Stimulated activated naive B cell treated with anti-CD40 and anti-IgM and Interleukin-4, amounts not matched to agents 10 μg/mL and 1 μg/mL and 100 μg/mL, for 72 hours (primary cell): Measurements from ENCODE around the gene CXorf38.
"Not testable (repeated sequence)": the region's sequence is repeated elsewhere in the genome, so short reads cannot be mapped to it uniquely, and the experiment has no call there.

Source experiments
- ATAC-seq, 2 donors: fragments of 150-1000 bp; cut with Tn5 transposase; replicated peaks; 2 replicates each; pipeline ENCODE4 v1.10.0; 2021; ENCODE audit warnings: moderate library complexity in 1 of 2
- DNase-seq: peaks from one replicate; pipeline ENCODE4 v3.0.0; 2021
- H3K27ac Mint-ChIP-seq: one replicate; pipeline ENCODE4 v1.8.0; 2022; ENCODE audit warnings: mild to moderate bottlenecking, mixed read lengths
- H3K27me3 Mint-ChIP-seq, 2 donors: one replicate each; pipeline ENCODE4 v1.8.0; 2022; ENCODE audit warnings: mixed read lengths in 2 of 2
- H3K36me3 Mint-ChIP-seq, 2 donors: one replicate each; pipeline ENCODE4 v1.8.0; 2022; ENCODE audit warnings: mixed read lengths in 2 of 2, mild to moderate bottlenecking in 1 of 2
- H3K4me1 Mint-ChIP-seq, 2 donors: one replicate each; pipeline ENCODE4 v1.8.0; 2022; ENCODE audit warnings: mixed read lengths in 2 of 2, mild to moderate bottlenecking in 1 of 2
- H3K4me3 Mint-ChIP-seq, 2 donors: one replicate each; pipeline ENCODE4 v1.8.0; 2022; ENCODE audit warnings: mild to moderate bottlenecking in 2 of 2, mixed read lengths in 2 of 2, moderate library complexity in 1 of 2
- H3K9me3 Mint-ChIP-seq, 2 donors: one replicate each; pipeline ENCODE4 v1.8.0; 2022; ENCODE audit warnings: mixed read lengths in 2 of 2, mild to moderate bottlenecking in 1 of 2

Gene CXorf38

DNA sequence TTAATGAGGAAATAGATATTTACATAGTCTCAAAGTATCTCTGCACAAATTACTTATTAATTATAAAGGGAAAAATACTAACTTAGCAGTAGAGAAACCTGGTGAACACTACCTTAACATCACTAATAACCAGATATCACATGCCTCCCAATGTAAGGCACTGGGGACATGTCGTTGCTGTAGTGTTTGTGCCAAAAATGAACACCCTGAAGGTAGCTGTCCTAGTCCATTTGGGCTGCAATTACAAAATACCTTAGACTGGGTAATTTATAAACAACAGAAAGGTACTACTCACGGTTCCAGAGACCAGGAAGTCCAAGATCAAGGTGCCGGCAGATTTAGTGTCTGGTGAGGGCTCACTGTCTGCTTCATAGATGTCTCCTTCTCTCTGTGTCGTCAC is 34.9 kb downstream of the CXorf38 start:
- ATAC-seq, result no peak

DNA sequence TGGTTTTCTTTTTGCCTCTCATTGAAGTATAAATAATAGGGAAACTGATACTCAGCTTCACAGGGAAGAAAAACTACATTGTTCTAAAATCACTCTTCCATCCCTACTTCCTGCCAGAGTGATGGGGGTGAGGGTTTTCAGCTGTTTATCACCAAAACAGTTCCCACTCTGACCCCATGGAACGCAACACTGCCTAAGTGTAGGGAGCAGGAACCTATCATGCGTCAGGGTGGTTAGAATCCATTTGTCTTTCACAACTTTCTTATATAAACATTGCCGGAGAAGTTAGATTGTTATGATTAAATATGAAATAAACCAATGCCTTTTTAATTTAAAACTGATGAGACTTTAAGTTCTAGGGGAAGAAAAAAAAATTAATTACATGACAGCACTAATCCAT is 40.0 kb downstream of the CXorf38 start:
- no peak overlapping the region for H3K27ac Mint-ChIP-seq
- no peaks in the 10 kb centered on the region for H3K9me3 Mint-ChIP-seq
- H3K27me3 Mint-ChIP-seq, result peaks cover 0 to 4% of the 10 kb centered on the region in 2 donors
- H3K4me1 Mint-ChIP-seq, result no peaks in the 10 kb centered on the region
- H3K36me3 Mint-ChIP-seq, result peaks cover 3 to 22% of the 10 kb centered on the region in 2 donors
- ATAC-seq (no peak), DNase-seq (no peak)
- no peak overlapping the region for H3K4me3 Mint-ChIP-seq

More for the DNA sequence above, 34.9 kb downstream of the CXorf38 start:
- no peaks in the 10 kb centered on the region for H3K9me3 Mint-ChIP-seq
- H3K36me3 Mint-ChIP-seq, result peaks cover 0 to 3% of the 10 kb centered on the region in 2 donors
- no peak overlapping the region for H3K4me3 Mint-ChIP-seq
- DNase-seq, result no peak
- no peaks in the 10 kb centered on the region for H3K27me3 Mint-ChIP-seq
- H3K27ac Mint-ChIP-seq, result no peak overlapping the region
- H3K4me1 Mint-ChIP-seq, result no peaks in the 10 kb centered on the region

DNA sequence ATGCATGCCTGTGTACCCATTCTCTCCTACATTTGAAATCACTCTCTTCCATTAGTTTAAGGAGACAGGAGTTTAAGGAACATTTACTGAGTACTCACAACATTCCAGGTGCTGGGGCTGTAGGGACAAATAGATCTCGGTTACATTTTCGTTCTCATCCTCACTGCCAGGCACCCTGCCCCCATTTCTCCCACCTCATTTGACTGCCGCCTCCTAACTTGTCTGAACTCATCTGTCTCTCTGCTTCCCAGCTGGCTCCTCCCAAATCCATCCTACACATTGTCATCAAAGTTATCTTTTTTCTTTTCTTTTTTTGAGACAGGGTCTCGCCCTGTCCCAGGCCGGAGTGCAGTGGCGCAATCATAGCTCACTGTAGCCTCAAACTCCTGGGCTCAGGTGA is 43.9 kb downstream of the CXorf38 start:
- peaks cover 0 to 4% of the 10 kb centered on the region in 2 donors for H3K27me3 Mint-ChIP-seq
- H3K4me1 Mint-ChIP-seq, result no peaks in the 10 kb centered on the region
- no peaks in the 10 kb centered on the region for H3K9me3 Mint-ChIP-seq
- no peak overlapping the region for H3K27ac Mint-ChIP-seq
- H3K4me3 Mint-ChIP-seq, result no peak overlapping the region
- DNase-seq, result no peak
- peaks cover 17 to 35% of the 10 kb centered on the region in 2 donors for H3K36me3 Mint-ChIP-seq
- ATAC-seq, result no peak

DNA sequence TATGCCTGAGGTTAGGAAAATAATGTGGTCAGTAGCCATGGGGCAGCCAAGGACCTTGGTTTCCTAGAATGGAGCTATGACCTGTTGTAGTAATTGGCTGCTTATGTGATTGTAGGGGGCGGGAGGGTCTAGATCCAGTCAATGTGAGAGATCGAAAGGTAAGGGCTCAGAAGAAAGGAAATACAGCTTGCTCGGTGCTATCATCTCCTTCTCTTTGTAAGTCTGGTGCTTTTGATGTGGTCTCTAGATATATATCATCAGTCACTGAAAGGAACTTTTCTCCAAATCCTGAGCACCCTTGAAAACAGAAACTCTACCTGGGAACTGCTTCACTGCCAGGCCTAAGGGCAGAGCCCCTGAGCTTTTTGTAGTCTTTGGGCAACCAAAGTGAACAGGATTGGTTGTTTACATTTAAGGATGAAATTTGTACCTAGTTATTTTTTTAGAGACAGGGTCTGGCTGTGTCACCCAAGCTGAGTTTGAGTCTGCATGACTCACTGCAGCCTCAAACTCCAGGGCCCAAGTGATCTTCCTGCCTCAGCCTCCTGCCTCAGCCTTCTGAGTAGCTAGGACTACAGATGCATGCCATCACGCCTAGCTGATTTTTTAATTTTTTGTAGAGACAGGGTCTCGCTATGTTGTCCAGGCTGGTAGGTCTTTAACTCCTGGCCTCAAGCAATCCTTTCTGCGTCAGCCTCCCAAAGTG is 57.6 kb downstream of the CXorf38 start:
- not testable (repeated sequence) for H3K4me1 Mint-ChIP-seq, H3K27ac Mint-ChIP-seq, H3K4me3 Mint-ChIP-seq, H3K9me3 Mint-ChIP-seq, ATAC-seq, DNase-seq
- Mint-ChIP-seq H3K36me3 (peaks cover 12 to 34% of the 10 kb centered on the region in 2 donors), H3K27me3 (peaks cover 0 to 20% of the 10 kb centered on the region in 2 donors)

DNA sequence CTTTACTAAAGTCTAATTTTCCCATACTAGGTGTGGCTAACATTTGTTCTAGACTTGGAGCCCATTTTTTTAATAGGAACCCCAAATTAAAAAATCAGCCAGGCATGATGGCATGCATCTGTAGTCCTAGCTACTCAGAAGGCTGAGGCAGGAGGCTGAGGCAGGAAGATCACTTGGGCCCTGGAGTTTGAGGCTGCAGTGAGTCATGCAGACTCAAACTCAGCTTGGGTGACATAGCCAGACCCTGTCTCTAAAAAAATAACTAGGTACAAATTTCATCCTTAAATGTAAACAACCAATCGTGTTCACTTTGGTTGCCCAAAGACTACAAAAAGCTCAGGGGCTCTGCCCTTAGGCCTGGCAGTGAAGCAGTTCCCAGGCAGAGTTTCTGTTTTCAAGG is 59.7 kb downstream of the CXorf38 start:
- Mint-ChIP-seq H3K27me3 (peaks cover 0 to 22% of the 10 kb centered on the region in 2 donors), H3K4me1 (peaks cover 7 to 22% of the 10 kb centered on the region in 2 donors), H3K36me3 (peaks cover 8 to 24% of the 10 kb centered on the region in 2 donors)
- H3K27ac Mint-ChIP-seq, DNase-seq, ATAC-seq, H3K4me3 Mint-ChIP-seq, H3K9me3 Mint-ChIP-seq: not testable (repeated sequence)

DNA sequence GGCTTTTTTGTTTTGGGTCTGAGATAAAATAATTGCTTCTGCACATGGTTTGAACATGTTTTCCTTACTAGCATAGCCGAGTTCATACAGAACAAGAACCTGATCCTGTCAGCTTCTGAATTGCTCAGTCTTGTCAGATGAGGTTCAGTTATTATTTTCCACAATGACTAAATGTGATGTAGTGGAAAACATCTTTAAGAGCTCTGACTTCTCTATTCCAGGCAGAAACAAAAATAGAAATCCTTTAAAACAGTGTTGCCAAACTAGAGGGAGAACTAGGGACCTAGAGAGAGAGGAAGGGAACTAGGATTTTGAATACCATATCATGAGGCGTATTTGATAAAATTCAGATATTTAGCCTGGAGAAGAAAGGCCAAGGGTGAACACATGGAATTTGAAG is 64.5 kb downstream of the CXorf38 start:
- ATAC-seq (no peak), DNase-seq (no peak)
- H3K36me3 Mint-ChIP-seq, result peaks cover 7 to 11% of the 10 kb centered on the region in 2 donors
- peaks cover 0 to 25% of the 10 kb centered on the region in 2 donors for H3K27me3 Mint-ChIP-seq
- no peak overlapping the region for H3K4me3 Mint-ChIP-seq
- H3K27ac Mint-ChIP-seq, result no peak overlapping the region
- H3K4me1 Mint-ChIP-seq, result peaks cover 12 to 23% of the 10 kb centered on the region in 2 donors
- no peaks in the 10 kb centered on the region for H3K9me3 Mint-ChIP-seq

DNA sequence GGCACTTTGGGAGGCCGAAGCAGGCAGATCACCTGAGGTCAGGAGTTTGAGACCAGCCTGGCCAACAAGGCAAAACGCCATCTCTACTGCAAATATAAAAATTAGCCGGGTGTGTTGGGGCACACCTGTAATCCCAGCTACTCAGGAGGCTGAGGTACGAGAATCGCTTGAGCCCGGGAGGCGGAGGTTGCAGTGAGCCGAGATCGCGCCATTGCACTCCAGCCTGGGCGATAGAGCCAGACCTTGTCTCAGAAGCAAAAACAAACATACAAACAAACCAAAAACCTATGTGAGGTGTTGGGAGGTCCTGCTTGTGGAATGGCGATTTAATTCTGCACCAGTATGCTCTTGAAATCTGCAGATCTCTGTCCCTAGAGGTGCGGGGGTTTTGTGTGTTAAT is 65.2 kb downstream of the CXorf38 start:
- not testable (repeated sequence) for H3K9me3 Mint-ChIP-seq, DNase-seq, ATAC-seq, H3K27ac Mint-ChIP-seq
- Mint-ChIP-seq H3K36me3 (peaks cover 7 to 11% of the 10 kb centered on the region in 2 donors), H3K4me1 (peaks cover 12 to 23% of the 10 kb centered on the region in 2 donors), H3K27me3 (peaks cover 0 to 25% of the 10 kb centered on the region in 2 donors), H3K4me3 (peak overlapping the region in 1 of 2 donors; percentile 99)

DNA sequence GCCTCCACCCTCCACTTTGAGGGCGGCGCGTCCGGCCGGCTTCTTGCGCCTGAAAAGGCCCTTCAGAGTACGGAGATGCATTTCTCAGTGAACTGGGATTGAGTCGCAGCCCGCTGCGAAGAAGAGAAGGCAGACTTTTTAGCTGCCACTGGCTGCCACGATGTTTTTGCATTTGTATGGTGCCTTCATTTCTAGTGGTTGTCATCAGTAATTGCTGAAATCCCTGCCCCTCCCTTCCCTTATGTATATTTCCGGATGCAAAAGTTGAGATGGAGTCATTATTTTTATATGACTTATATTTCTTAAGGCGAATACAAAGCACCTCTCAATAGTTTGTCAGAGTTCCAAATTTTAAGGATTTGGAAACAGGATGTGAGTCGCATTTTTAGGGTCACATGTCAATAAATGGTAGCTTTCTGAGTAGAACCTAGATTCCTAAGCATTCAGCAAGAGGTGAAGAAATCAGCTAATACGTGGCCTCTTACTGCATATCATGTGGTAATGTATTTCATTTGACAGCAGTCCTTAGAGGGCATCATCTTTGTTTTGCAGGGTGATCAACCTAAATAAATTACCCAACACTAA is 65.9 kb downstream of the CXorf38 start:
- ATAC-seq (peak; percentile 1 to 2), DNase-seq (no peak)
- no peaks in the 10 kb centered on the region for H3K9me3 Mint-ChIP-seq
- H3K27me3 Mint-ChIP-seq, result peaks cover 0 to 25% of the 10 kb centered on the region in 2 donors
- H3K27ac Mint-ChIP-seq, result peak overlapping the region; percentile 80
- peaks cover 7 to 11% of the 10 kb centered on the region in 2 donors for H3K36me3 Mint-ChIP-seq
- peak overlapping the region; percentile 98 to 99 for H3K4me3 Mint-ChIP-seq
- H3K4me1 Mint-ChIP-seq, result peaks cover 12 to 21% of the 10 kb centered on the region in 2 donors

DNA sequence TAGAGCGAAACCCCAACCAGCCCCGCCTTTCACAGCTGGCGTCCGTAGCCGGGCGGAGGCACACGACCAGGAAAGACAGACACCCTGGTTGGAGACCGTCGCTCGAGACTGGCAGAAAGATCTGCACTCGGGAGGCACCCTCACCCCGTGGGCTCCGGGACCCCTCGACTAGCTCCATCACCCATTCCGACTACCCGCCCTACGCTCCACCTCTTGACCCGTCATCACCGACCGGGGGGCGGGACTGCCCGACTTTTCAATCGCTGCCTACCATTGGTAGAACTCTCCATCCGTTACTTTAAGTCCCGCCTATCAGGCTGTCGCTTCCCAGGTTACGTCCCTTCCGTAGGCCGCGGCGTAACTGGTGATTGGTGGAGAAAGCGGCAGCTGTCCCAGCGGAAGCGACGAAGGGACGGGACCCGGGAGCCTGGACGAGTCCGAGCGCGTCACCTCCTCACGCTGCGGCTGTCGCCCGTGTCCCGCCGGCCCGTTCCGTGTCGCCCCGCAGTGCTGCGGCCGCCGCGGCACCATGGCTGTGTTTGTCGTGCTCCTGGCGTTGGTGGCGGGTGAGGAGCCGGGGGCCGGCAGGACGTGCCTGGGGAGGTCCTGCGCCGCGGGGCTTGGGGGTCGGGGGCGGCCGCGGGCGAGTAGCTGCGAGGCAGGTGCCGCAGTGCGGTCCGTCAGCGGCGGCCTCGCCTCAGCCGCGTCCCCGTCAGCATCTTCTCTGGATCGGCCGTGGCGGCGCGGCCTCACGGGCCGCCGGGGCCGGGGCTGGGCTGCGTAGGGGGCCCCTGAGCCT is 66.6 kb downstream of the CXorf38 start, which contains the start of gene ATP6AP2:
Gene ATP6AP2 (plus strand): TSS at position 434 of the 799 bp plus-strand sequence. CDS start 96 bp downstream, at position 530.
- Mint-ChIP-seq H3K4me1 (peaks cover 12 to 14% of the 10 kb centered on the region in 2 donors), H3K27ac (peak within 1 kb of the TSS; percentile 99)

DNA sequence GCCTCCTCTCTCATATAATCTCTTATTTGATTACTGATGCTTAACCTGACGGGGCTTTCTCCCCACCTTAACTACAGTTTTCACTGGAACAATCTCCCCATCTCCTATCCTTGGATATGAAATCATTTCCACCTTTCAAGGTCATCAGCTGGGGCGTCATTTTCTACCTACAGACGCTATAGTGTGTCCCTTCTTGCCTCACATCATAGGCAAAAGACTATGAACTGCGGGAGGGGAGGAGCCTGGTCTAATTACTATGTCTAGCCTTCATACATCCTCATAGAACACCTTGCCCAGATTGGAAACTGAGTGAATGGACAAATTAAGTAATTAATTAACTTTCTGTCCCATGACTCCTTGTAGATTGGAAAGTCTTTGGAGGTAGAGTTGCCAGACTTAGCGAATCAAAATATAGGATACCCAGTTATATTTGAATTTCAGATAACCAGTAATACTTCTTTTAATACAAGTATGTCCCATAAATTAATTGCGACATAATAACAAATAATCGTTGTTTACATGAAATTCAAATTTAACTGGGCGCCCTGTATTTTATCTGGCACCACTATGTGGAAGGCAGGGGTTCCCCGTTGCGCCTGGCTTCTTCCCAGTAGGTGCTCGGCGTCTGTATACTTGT is 67.3 kb downstream of the CXorf38 start:
- H3K27me3 Mint-ChIP-seq, result peaks cover 0 to 15% of the 10 kb centered on the region in 2 donors
- peak overlapping the region; percentile 99 for H3K27ac Mint-ChIP-seq
- no peaks in the 10 kb centered on the region for H3K9me3 Mint-ChIP-seq
- ATAC-seq (peak; percentile 62 to 67), DNase-seq (no peak)
- H3K36me3 Mint-ChIP-seq, result peaks cover 5 to 7% of the 10 kb centered on the region in 2 donors
- H3K4me3 Mint-ChIP-seq, result peak overlapping the region; percentile 98 to 99
- peaks cover 12 to 14% of the 10 kb centered on the region in 2 donors for H3K4me1 Mint-ChIP-seq

More for the DNA sequence above, 66.6 kb downstream of the CXorf38 start, which contains the start of gene ATP6AP2:
- peaks cover 5 to 11% of the 10 kb centered on the region in 2 donors for H3K36me3 Mint-ChIP-seq
- DNase-seq (peak; percentile 89), ATAC-seq (peak; percentile 94 to 96)
- no peaks in the 10 kb centered on the region for H3K9me3 Mint-ChIP-seq
- peaks cover 0 to 19% of the 10 kb centered on the region in 2 donors for H3K27me3 Mint-ChIP-seq
- H3K4me3 Mint-ChIP-seq, result peak within 1 kb of the TSS; percentile 98 to 99

DNA sequence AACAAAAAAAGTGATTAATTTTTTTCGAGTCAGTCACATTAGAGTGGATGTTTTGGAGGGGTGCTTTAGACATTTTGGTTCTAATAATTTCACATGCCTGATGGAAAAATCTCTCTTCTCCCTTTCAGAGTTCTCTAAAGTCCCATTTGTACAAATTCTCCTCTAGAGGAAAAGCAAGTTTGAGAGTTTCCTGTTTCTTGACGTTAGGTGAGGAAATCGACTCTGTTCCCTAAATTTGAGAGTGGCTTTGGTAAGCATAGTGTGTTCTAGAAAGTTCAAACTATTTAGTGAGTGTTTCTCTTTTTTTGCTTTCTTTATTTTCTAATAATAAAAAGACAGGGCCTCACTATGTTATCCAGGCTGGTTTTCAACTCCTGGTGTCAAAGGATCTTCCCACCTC is 68.2 kb downstream of the CXorf38 start:
- ATAC-seq, result no peak
- DNase-seq, result no peak
- peaks cover 12 to 14% of the 10 kb centered on the region in 2 donors for H3K4me1 Mint-ChIP-seq
- no peak overlapping the region for H3K27ac Mint-ChIP-seq
- H3K27me3 Mint-ChIP-seq, result peaks cover 0 to 18% of the 10 kb centered on the region in 2 donors
- H3K36me3 Mint-ChIP-seq, result peaks cover 5 to 6% of the 10 kb centered on the region in 2 donors
- no peaks in the 10 kb centered on the region for H3K9me3 Mint-ChIP-seq
- H3K4me3 Mint-ChIP-seq, result no peak overlapping the region

DNA sequence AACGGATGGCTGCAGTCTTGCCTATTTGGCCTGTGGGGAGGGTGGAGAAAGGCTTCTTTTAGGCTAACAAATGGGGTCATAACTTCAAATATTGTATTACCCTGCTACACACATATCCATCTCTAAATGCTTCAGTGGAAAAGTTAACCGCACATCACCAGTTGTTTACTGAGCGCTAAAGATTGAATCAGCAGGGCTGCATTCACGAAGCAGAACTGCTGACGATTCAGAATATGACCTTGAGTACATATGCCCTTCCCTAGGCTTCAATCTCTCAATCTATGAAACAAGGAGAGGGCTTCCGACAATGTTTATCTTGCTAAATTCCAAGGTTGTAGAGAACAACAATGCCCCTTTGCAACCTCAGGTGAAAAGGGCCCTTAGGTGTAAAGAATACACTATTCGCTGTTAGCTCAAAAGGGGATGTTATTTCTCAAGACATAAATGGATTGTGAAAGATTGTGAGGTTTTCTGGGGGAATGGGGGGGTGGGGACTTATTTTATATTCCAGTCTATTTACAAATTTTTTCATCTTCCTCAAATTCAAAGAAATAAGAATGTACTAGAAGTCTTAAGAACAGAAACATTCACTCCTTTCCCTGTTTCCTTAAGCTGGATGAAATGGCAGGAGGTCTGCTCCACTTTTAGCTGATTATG is 69.2 kb downstream of the CXorf38 start:
- peaks cover 0 to 13% of the 10 kb centered on the region in 2 donors for H3K27me3 Mint-ChIP-seq
- peaks cover 6 to 8% of the 10 kb centered on the region in 2 donors for H3K4me1 Mint-ChIP-seq
- H3K27ac Mint-ChIP-seq, result no peak overlapping the region
- H3K9me3 Mint-ChIP-seq, result no peaks in the 10 kb centered on the region
- DNase-seq (no peak), ATAC-seq (no peak)
- peaks cover 2 to 3% of the 10 kb centered on the region in 2 donors for H3K36me3 Mint-ChIP-seq
- no peak overlapping the region for H3K4me3 Mint-ChIP-seq
